Tibial nerve (tissue), 4 donors: ENCODE data around the gene CRB3.

ENCODE experiments used
- CTCF ChIP-seq, 5 experiments: fragments of 200-600 bp in 3 of 5; fragments of 450-650 bp in 2 of 5; sonication (generic) in 3 of 5; IDR thresholded peaks; one replicate each; pipeline ENCODE4 v1.5.1; 2016 to 2019; ENCODE audit warnings: antibody characterized with exemption in 5 of 5, mild to moderate bottlenecking in 3 of 5, moderate library complexity in 2 of 5
- EP300 ChIP-seq, 2 donors: sonication (generic); formaldehyde crosslinking; IDR thresholded peaks; one replicate each; pipeline ENCODE4 v1.6.1; 2017; ENCODE audit warnings: antibody characterized with exemption in 2 of 2, mild to moderate bottlenecking in 1 of 2
- POLR2A ChIP-seq, 2 donors: fragments of 450-650 bp; IDR thresholded peaks; one replicate each; pipeline ENCODE4 v1.6.1; 2017; ENCODE audit warnings: antibody characterized with exemption in 2 of 2, mild to moderate bottlenecking in 2 of 2, moderate library complexity in 2 of 2

- TF ChIP-seq CTCF (IDR thresholded peaks at IDR 0.05) (no peak), POLR2A (IDR thresholded peaks at IDR 0.05) (no peak), EP300 (IDR thresholded peaks at IDR 0.05) (no peak)
Observed at GRCh38 chr19:6451583-6452222, 12.4 kb upstream of the CRB3 start.
